ENCODE data around the gene SERP2.

Gene SERP2

DNA sequence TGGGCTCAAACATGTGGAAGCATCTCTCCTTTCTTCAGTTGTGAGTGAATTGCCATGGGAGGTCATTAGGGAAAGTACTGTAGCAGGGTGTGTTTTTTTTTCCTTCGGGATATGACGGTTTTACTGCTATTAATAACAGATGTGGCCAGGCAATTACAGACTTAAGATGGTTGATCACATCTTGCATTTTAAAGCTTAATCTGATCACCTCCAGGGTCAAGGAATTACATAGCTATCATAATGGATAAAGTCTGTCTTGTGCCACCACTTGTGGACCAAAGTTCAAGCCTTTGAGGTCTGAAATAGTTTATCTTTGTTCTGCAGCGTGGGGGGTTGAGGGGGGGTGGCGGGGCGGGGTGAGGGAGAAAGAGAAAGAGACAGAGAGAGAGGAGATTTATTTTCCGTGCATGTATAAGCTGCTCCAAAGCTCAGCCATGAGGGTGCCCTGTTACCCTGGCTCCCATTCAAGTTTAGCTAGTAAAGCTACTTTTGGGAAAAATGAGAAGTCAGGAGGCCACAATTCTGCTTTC is 5.5 kb upstream of the SERP2 start:
- H3K36me3 Mint-ChIP-seq: no peaks in the 10 kb centered on the region
- no peak overlapping the region for H3K4me3 Mint-ChIP-seq
- H3K9me3 Mint-ChIP-seq: no peaks in the 10 kb centered on the region
- H3K27ac Mint-ChIP-seq: no peak overlapping the region
- no peaks in the 10 kb centered on the region for H3K4me1 Mint-ChIP-seq
- H3K27me3 Mint-ChIP-seq: peaks cover 17% of the 10 kb centered on the region
- CTCF ChIA-PET: no interaction called here
- DNase-seq: no peak

DNA sequence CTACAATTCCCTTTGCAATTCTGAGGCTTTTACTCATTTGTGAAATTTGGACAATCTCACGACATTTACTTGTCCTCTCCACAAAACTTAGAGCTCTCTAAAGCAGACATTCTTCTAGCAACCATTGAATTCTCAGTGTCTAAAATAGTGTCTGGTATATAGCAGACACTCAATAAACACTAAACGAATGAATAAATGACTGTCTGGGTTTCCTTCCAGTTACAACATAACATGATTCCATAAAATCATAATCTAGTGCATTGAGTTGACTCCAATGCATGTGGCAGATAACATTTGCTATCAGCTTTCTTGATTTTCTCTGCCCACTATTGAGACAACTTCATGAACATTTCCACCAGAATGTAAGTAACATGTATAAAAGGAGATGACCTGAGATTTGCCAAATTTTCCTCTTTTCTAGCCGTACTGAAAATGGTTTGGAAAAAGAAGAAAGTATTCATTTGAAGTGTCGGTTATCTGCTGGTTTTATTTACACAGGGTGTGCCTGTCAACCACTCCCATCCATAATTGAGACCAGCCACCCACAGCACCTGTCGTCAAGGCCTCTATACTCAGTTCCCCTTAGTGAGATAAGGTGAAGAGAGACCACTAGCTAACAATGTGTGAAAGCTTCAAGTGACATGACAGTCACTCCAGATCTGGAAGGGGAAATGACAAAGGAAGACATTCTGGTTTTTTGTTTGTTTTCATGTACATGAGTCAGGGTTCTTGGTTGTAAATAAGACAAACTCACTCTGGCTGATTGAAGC is 4.8 kb upstream of the SERP2 start:
- Mint-ChIP-seq H3K27me3 (peaks cover 23% of the 10 kb centered on the region), H3K4me3 (no peak overlapping the region), H3K9me3 (no peaks in the 10 kb centered on the region), H3K27ac (no peak overlapping the region), H3K4me1 (no peaks in the 10 kb centered on the region), H3K36me3 (no peaks in the 10 kb centered on the region)
- CTCF ChIA-PET: no interaction called here
- DNase-seq: no peak

DNA sequence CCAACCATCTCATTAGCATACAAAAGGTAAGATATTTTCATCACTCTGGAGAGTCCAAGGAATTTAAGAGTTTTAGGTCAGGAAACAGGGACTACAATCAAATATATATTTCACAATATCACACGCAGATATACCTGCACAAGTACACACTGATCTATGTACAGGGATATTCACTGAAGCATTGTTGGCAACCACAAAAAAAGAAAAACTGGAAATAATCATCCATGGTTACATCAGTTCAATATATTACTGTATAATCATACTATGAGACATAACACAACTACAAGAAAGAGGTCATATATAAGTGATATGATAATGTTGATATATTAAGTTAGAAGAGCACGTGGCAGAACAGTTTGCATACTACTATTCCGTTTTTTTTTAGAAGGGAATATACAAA is 2.2 kb upstream of the SERP2 start:
- no peak overlapping the region for H3K4me3 Mint-ChIP-seq
- no peaks in the 10 kb centered on the region for H3K9me3 Mint-ChIP-seq
- no peak for DNase-seq
- peaks cover 4% of the 10 kb centered on the region for H3K4me1 Mint-ChIP-seq
- no peak overlapping the region for H3K27ac Mint-ChIP-seq
- CTCF ChIA-PET: no interaction called here
- no peaks in the 10 kb centered on the region for H3K36me3 Mint-ChIP-seq
- H3K27me3 Mint-ChIP-seq: peaks cover 39% of the 10 kb centered on the region

DNA sequence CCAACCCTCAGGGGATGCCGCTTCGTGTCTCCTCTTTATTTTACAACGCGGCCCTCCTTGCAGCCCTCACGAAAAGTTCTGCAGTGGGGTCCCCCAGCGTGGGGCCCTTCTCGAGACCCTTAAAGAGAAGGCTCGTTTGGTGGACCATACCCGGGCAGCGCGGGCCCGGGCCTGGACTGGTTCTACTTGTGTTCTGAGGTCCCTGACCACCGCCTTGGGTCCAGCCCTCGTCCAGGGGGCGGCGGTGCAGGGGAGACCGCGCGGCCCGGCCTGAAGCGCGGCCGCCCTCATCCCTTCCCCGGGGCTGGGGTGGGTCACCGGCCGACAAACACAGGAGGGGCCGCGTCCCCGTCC is 400 bp upstream of the SERP2 start:
- no peak for DNase-seq
- Mint-ChIP-seq H3K4me1 (peaks cover 4% of the 10 kb centered on the region), H3K27ac (no peak overlapping the region), H3K27me3 (peaks cover 41% of the 10 kb centered on the region), H3K36me3 (no peaks in the 10 kb centered on the region), H3K9me3 (no peaks in the 10 kb centered on the region), H3K4me3 (no peak overlapping the region)
- CTCF ChIA-PET: no interaction called here

DNA sequence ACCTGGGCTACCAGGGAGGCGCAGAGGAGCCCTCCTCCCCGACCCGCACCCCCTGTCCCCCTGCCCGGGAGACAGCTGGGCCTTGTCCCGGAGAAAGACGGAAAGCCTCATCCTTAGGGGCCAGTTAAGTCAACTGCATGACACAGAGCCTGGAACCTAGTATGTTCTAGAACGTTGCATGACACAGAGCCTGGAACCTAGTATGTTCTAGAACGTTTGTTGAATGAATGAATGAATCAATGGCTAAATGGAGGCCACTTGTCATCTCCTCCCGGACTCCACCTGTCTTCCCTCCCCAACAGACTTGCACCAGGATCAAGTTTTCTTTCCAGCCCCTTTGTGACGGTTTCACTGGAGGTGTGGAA is 706 bp downstream of the SERP2 start:
- no peaks in the 10 kb centered on the region for H3K9me3 Mint-ChIP-seq
- H3K36me3 Mint-ChIP-seq: no peaks in the 10 kb centered on the region
- CTCF ChIA-PET: no interaction called here
- DNase-seq: no peak
- H3K27ac Mint-ChIP-seq: no peak overlapping the region
- H3K4me1 Mint-ChIP-seq: peaks cover 4% of the 10 kb centered on the region
- no peak overlapping the region for H3K4me3 Mint-ChIP-seq
- H3K27me3 Mint-ChIP-seq: peaks cover 41% of the 10 kb centered on the region

DNA sequence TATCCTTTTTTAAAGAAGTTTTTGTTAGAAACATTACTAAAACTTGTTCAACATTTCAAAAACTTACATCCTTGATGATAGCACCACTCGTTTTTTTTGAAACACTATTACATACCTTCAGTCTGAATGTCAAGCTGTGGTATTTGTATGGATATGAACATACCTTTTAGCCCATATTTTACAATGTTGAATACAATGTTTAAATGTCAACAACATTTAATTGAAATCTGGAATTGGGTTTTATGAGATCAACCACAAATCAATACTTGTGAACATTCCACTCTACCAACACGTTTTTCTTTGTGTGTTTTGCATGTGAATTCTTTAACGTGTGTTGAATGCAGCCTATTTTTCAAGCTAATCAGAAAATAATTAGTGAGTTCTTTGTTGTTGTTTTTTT is 4.7 kb downstream of the SERP2 start:
- Mint-ChIP-seq H3K4me3 (no peak overlapping the region), H3K36me3 (no peaks in the 10 kb centered on the region), H3K27ac (no peak overlapping the region), H3K4me1 (peaks cover 4% of the 10 kb centered on the region), H3K9me3 (no peaks in the 10 kb centered on the region), H3K27me3 (peaks cover 23% of the 10 kb centered on the region)
- no peak for DNase-seq
- CTCF ChIA-PET: no interaction called here

DNA sequence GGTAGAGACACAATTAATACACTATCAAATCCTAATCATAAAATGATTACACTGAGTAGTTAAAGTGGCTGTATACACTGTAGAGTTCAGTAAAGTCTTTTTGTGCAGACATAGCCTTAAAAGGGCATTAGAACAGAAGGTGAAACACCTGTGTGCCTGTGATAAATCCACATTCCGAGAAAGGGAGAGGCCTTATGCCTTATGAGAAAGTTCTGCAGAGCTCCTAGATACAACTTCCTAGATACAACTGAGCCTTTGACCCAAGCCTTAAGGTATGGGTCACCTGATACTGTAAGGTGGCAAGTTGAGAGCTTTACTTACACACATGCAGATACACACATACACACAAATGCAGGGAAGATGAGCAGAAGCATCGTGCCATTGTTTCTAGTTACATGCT is 6.3 kb downstream of the SERP2 start:
- H3K4me1 Mint-ChIP-seq: no peaks in the 10 kb centered on the region
- H3K9me3 Mint-ChIP-seq: no peaks in the 10 kb centered on the region
- H3K27me3 Mint-ChIP-seq: peaks cover 7% of the 10 kb centered on the region
- DNase-seq: no peak
- H3K36me3 Mint-ChIP-seq: no peaks in the 10 kb centered on the region
- H3K4me3 Mint-ChIP-seq: no peak overlapping the region
- CTCF ChIA-PET: no interaction called here
- H3K27ac Mint-ChIP-seq: no peak overlapping the region

DNA sequence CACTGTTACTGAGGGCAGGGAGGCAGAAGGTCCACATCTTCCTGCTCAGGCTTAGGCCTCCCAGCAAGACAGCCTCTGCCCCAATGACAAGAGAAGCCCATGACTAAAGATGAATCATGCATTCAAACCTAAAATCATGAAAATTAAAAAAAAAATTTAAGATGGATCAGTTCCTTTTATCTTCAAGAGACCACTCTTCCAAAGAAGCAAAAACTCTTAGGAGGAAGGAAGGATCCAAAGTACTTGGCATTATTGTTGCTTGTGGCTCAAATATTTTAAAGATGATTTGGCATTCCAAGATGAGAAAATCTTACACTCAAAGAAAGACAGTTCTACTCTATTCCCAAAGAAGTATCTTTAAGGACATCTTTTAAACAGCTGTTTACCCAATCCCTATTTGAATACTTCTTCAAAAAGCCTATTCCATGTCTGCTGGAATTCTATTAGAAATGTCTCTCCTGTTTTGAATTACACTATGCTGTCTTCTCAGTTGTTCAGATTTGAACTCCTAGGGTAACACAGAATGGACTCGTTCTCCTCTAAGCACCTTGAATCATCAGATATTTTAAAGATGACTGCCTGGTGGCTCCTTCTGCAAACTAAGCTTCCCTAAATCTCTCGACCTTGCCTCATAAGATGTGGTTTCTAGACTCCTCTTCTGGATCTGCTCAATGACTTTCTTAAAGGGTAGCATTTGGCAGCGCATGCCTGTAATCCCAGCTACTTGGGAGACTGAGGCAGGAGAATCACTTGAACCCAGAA is 7.0 kb downstream of the SERP2 start:
- Mint-ChIP-seq H3K27me3 (peaks cover 4% of the 10 kb centered on the region), H3K36me3 (no peaks in the 10 kb centered on the region), H3K4me1 (no peaks in the 10 kb centered on the region), H3K9me3 (no peaks in the 10 kb centered on the region), H3K4me3 (no peak overlapping the region), H3K27ac (no peak overlapping the region)
- CTCF ChIA-PET: no interaction called here
- no peak for DNase-seq

DNA sequence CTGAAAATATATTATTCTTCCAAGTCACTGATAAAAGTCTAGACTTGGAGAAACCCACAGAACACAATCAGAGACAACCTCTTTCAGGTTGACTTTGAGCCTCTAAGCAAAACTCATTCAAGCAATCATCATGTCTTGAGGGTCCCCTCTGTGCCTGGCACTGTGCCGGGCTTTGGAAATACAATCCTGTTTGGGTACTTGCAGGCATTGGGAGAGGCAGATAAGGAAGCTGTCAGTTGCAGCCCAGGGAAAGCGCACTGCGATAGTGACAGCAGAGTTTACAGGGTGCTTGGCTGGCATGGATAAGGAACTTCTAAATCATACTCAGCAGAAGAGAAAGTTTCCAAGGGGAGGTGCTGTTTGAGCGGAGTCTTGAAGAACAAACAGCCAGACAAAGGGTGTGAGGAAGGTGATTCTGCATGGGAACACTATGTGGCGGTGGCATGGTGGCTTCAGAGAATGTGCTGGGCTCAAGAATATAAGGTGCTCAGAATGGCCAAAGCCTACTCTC is 9.1 kb downstream of the SERP2 start:
- Mint-ChIP-seq H3K9me3 (no peaks in the 10 kb centered on the region), H3K36me3 (no peaks in the 10 kb centered on the region), H3K27ac (no peak overlapping the region), H3K4me1 (no peaks in the 10 kb centered on the region), H3K4me3 (no peak overlapping the region), H3K27me3 (no peaks in the 10 kb centered on the region)
- CTCF ChIA-PET: no interaction called here
- no peak for DNase-seq

DNA sequence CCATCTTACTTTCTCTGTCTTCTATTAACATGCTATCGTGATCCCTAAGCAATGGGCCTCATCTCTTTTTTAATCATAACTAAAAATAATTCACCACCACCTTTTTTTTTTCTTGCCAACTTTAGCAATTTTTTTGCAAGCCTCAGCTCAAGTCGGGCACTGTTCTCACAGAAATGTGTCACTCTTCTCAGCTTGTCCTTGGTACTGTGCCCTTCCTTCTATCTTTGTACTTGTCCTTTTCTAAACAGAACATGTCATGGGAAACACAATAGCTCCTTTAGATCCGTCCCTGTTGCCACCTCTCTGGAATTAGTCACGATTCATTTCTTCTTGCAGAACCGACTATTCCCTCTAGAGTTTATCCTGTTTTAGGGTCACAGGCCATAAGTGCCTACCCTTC is 10.3 kb downstream of the SERP2 start:
- Mint-ChIP-seq H3K4me1 (no peaks in the 10 kb centered on the region), H3K27ac (no peak overlapping the region), H3K9me3 (no peaks in the 10 kb centered on the region), H3K4me3 (no peak overlapping the region), H3K36me3 (no peaks in the 10 kb centered on the region), H3K27me3 (no peaks in the 10 kb centered on the region)
- no peak for DNase-seq
- CTCF ChIA-PET: no interaction called here

DNA sequence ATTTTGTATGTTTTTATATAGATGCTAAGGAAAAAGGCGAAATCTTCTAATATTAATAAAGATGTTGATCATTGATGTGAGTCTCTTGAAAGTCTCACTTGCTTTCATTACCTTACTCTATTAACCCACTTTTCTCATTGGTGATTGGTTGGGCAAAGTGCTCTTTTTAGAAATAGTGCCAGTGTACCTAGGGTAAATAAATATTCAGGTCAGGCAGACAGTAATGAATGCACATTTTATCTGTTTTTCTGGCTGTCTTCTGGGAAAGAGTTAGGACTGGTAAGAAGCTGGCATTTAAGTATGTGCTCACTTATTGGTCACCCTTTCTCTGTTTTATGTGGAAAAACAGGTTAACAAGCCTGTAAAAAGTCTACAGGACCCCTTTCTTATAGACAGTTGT is 11.2 kb downstream of the SERP2 start:
- CTCF ChIA-PET: no interaction called here

DNA sequence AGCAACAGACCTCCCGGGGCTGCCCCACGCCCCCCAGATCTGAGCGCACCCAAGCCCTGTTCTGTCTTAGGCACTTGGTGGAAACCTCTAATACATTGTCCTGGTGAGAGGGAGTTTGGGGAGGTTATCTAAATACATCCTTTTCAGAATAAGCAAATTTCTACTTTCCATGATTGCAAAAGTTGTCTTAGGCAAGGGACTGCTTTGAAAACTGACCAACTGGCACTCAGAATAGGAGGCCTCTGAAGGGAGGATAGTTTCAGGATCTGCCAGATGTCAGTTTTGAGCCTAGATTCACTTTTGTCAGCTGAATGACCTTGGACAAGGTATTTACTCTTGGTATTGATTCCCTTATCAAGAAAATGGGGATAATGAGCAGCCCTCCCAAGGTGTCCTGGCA is 11.8 kb downstream of the SERP2 start:
- Mint-ChIP-seq H3K27ac (no peak overlapping the region), H3K27me3 (no peaks in the 10 kb centered on the region), H3K4me1 (no peaks in the 10 kb centered on the region), H3K36me3 (no peaks in the 10 kb centered on the region), H3K4me3 (no peak overlapping the region), H3K9me3 (no peaks in the 10 kb centered on the region)
- no peak for DNase-seq
- CTCF ChIA-PET: no interaction called here

More for the DNA sequence above, 11.2 kb downstream of the SERP2 start:
- DNase-seq: no peak
- Mint-ChIP-seq H3K4me3 (no peak overlapping the region), H3K27me3 (no peaks in the 10 kb centered on the region), H3K9me3 (no peaks in the 10 kb centered on the region), H3K4me1 (no peaks in the 10 kb centered on the region), H3K36me3 (no peaks in the 10 kb centered on the region), H3K27ac (no peak overlapping the region)

DNA sequence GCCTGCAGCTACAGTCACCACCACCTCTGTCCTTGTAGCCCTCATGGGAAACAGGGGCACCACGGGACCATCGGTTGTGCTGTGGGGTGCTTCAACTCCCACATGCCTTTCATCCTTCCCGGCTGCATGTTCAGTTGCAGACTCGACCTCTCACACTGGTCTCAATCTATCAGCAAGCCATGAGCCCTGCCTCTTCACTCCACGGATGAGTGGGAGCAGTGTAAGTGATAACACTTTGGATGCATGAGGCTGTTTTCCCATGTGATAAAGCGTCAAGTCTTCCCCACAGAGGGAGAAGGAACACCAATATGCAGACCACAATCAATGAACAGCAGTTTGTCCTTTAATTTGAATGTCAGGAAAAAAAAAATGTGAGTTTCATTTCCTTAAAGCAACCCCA is 12.2 kb downstream of the SERP2 start:
- no peak overlapping the region for H3K27ac Mint-ChIP-seq
- H3K9me3 Mint-ChIP-seq: no peaks in the 10 kb centered on the region
- no peak overlapping the region for H3K4me3 Mint-ChIP-seq
- no peaks in the 10 kb centered on the region for H3K4me1 Mint-ChIP-seq
- no peaks in the 10 kb centered on the region for H3K36me3 Mint-ChIP-seq
- CTCF ChIA-PET: no interaction called here
- DNase-seq: no peak
- H3K27me3 Mint-ChIP-seq: no peaks in the 10 kb centered on the region

DNA sequence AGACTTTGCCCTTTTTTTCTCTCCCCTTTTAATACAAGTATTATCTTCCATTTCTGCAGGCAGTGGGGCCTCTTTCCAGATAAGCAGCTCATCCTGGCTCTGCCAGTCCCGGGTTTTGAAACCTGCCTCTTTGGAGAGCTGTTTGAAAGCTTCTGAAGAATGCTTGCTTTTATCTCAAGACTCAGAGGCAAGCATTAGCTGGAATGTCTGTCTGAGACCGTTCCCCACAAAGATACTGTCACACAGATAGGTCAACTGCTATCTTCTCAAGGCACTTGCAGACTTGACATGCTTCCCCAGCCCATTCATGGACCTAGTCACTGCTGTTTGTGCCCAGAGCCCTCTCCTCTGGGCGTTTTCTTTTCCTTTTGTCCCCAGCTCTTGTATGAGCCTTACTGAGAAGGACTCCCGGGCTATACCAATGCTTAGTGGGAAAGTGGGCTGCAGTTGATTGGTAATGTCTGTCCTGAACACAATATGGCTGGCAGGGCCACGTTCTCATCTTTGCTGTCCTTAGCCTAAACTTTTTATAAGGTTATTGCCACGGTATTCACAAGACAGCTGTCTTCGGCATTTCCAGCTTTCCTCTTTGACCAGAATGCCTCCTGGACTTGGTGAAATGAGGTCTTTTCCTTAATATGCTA is 13.4 kb downstream of the SERP2 start:
- Mint-ChIP-seq H3K27me3 (peaks cover 4% of the 10 kb centered on the region), H3K27ac (no peak overlapping the region), H3K9me3 (no peaks in the 10 kb centered on the region), H3K4me1 (no peaks in the 10 kb centered on the region), H3K4me3 (no peak overlapping the region), H3K36me3 (no peaks in the 10 kb centered on the region)
- CTCF ChIA-PET: no interaction called here
- DNase-seq: no peak
